ENCODE results near the gene HTR3D.

DNA sequence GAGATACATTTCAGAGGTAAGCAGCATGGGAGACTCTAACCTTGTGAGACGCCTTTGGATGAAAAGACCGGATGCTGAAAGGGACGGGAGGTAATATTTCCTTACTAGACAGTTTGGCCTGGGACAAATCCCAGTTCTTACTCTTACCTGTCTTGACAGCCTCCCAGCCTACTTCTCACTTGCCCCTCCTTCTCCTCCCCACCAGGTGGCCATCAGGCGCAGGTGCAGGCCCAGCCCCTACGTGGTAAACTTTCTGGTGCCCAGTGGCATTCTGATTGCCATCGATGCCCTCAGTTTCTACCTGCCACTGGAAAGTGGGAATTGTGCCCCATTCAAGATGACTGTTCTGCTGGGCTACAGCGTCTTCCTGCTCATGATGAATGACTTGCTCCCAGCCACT lies 6.3 kb downstream of the HTR3D start:
- TF ChIP-seq ZNF548 (tag by site-specific recombination; IDR thresholded peaks at IDR 0.05) (no peak), ZNF48 (tag by site-specific recombination; IDR thresholded peaks at IDR 0.05) (no peak), OVOL3 (tag by site-specific recombination; IDR thresholded peaks at IDR 0.05) (no peak), GFI1B (tag by site-specific recombination; IDR thresholded peaks at IDR 0.05) (no peak), ZNF274 (IDR thresholded peaks at IDR 0.05; ENCODE audit: low read length) (no peak), ZNF274 (tag by site-specific recombination; IDR thresholded peaks at IDR 0.05; ENCODE audit: borderline replicate concordance) (no peak), YY1 (tag by site-specific recombination; IDR thresholded peaks at IDR 0.05) (no peak), KLF16 (tag by site-specific recombination; IDR thresholded peaks at IDR 0.05) (no peak)
- TF ChIP-seq, protein P1, sequence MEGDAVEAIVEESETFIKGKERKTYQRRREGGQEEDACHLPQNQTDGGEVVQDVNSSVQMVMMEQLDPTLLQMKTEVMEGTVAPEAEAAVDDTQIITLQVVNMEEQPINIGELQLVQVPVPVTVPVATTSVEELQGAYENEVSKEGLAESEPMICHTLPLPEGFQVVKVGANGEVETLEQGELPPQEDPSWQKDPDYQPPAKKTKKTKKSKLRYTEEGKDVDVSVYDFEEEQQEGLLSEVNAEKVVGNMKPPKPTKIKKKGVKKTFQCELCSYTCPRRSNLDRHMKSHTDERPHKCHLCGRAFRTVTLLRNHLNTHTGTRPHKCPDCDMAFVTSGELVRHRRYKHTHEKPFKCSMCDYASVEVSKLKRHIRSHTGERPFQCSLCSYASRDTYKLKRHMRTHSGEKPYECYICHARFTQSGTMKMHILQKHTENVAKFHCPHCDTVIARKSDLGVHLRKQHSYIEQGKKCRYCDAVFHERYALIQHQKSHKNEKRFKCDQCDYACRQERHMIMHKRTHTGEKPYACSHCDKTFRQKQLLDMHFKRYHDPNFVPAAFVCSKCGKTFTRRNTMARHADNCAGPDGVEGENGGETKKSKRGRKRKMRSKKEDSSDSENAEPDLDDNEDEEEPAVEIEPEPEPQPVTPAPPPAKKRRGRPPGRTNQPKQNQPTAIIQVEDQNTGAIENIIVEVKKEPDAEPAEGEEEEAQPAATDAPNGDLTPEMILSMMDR (tag by site-specific recombination; IDR thresholded peaks at IDR 0.05), result no peak
- TF ChIP-seq, protein P2, sequence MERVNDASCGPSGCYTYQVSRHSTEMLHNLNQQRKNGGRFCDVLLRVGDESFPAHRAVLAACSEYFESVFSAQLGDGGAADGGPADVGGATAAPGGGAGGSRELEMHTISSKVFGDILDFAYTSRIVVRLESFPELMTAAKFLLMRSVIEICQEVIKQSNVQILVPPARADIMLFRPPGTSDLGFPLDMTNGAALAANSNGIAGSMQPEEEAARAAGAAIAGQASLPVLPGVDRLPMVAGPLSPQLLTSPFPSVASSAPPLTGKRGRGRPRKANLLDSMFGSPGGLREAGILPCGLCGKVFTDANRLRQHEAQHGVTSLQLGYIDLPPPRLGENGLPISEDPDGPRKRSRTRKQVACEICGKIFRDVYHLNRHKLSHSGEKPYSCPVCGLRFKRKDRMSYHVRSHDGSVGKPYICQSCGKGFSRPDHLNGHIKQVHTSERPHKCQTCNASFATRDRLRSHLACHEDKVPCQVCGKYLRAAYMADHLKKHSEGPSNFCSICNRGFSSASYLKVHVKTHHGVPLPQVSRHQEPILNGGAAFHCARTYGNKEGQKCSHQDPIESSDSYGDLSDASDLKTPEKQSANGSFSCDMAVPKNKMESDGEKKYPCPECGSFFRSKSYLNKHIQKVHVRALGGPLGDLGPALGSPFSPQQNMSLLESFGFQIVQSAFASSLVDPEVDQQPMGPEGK (tag by site-specific recombination; IDR thresholded peaks at IDR 0.05), result no peak
- TF ChIP-seq, protein P3, sequence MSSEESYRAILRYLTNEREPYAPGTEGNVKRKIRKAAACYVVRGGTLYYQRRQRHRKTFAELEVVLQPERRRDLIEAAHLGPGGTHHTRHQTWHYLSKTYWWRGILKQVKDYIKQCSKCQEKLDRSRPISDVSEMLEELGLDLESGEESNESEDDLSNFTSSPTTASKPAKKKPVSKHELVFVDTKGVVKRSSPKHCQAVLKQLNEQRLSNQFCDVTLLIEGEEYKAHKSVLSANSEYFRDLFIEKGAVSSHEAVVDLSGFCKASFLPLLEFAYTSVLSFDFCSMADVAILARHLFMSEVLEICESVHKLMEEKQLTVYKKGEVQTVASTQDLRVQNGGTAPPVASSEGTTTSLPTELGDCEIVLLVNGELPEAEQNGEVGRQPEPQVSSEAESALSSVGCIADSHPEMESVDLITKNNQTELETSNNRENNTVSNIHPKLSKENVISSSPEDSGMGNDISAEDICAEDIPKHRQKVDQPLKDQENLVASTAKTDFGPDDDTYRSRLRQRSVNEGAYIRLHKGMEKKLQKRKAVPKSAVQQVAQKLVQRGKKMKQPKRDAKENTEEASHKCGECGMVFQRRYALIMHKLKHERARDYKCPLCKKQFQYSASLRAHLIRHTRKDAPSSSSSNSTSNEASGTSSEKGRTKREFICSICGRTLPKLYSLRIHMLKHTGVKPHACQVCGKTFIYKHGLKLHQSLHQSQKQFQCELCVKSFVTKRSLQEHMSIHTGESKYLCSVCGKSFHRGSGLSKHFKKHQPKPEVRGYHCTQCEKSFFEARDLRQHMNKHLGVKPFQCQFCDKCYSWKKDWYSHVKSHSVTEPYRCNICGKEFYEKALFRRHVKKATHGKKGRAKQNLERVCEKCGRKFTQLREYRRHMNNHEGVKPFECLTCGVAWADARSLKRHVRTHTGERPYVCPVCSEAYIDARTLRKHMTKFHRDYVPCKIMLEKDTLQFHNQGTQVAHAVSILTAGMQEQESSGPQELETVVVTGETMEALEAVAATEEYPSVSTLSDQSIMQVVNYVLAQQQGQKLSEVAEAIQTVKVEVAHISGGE (tag by site-specific recombination; conservative IDR thresholded peaks at IDR 0.05; ENCODE audit: low read depth), result no peak

Measured in HEK293 (cell line).